ENCODE results near the gene SLC16A10. TPM values are rescaled to one million over a fixed set of nuclear protein-coding genes. Genes with fewer than 3 reads are reported as not detected.

Gene SLC16A10
- total and polyA plus RNA-seq, 2 donors (not counting 3 experiments of a cell fraction or from before 2014, with no cell fraction given) = not detected

GRCh38 chr6:111172563-111172962 is 85.3 kb downstream of the SLC16A10 start:
- Histone ChIP-seq H2AFZ (ENCODE audit: low read depth, low read length) (no peak overlapping the region), H3K9ac (replicated peaks; ENCODE audit: extremely low read depth, insufficient read depth, low read length) (no peak overlapping the region), H3K27me3 (ENCODE audit: control insufficient read depth in 2 of 2, insufficient read depth in 2 of 2, low read length in 2 of 2) (peaks cover 2 to 3% of the 10 kb centered on the region in 2 experiments), H3K4me3 (replicated peaks in 1 of 3; ENCODE audit: insufficient read depth in 1 of 3, low read depth in 1 of 3, low read length in 3 of 3) (no peak overlapping the region), H3K79me2 (ENCODE audit: control insufficient read depth, insufficient read depth, low read length) (no peaks in the 10 kb centered on the region), H3K9me1 (replicated peaks; ENCODE audit: control insufficient read depth, extremely low read depth, insufficient read depth, low read length) (no peaks in the 10 kb centered on the region), H4K20me1 (replicated peaks; ENCODE audit: control insufficient read depth, extremely low read depth, insufficient read depth, low read length) (no peaks in the 10 kb centered on the region), H3K4me2 (ENCODE audit: insufficient read depth, low read length) (no peak overlapping the region), H3K4me1 (ENCODE audit: control insufficient read depth, extremely low read depth, insufficient read depth, low read length) (peaks cover 7% of the 10 kb centered on the region), H3K9me3 (replicated peaks; ENCODE audit: control insufficient read depth, insufficient read depth, low read length) (no peaks in the 10 kb centered on the region), H3K36me3 (ENCODE audit: control insufficient read depth in 2 of 2, extremely low read depth in 1 of 2, insufficient read depth in 2 of 2, low read length in 2 of 2) (no peaks in the 10 kb centered on the region), H3K27ac (ENCODE audit: insufficient read depth, low read depth, low read length) (no peak overlapping the region)
- CTCF ChIA-PET = no interaction called here
- BruUV-seq (replicated peaks) = no TSS peak
- DNase-seq (ENCODE audit: low read depth, low spot score) = no peak
- intact Hi-C loops (cut with micrococcal nuclease) (no loop called here), dilution Hi-C loops (cut with MboI; ENCODE audit: extremely low pct_ligation_motif_present, low sequenced_read_pairs) (no loop called here)
- FAIRE-seq = no peak
- POLR2A ChIA-PET = no interaction called here
- TF ChIP-seq JUN (IDR thresholded peaks at IDR 0.05; ENCODE audit: borderline replicate concordance, insufficient read depth, insufficient read length, low read depth) (no peak), GATA2 (IDR thresholded peaks at IDR 0.05; ENCODE audit: insufficient read depth, insufficient read length, low read depth, low read length) (no peak), POLR2A (IDR thresholded peaks at IDR 0.05; ENCODE audit: low read depth, low read length) (no peak), MAX (IDR thresholded peaks at IDR 0.05; ENCODE audit: insufficient read depth, insufficient read length) (no peak), EZH2 (IDR thresholded peaks at IDR 0.05; ENCODE audit: borderline replicate concordance, low read depth, low read length, severe bottlenecking) (no peak), MYC (IDR thresholded peaks at IDR 0.05; ENCODE audit: low read depth, low read length) (no peak), POLR2AphosphoS5 (IDR thresholded peaks at IDR 0.05; ENCODE audit: insufficient read depth, low read depth, low read length) (no peak)

- no peaks in the 10 kb centered on the region for H3K9me3 ChIP-seq (replicated peaks; ENCODE audit: control insufficient read depth, insufficient read depth, low read length)
- no peak overlapping the region for H3K4me3 ChIP-seq (replicated peaks in 1 of 3; ENCODE audit: insufficient read depth in 1 of 3, low read depth in 1 of 3, low read length in 3 of 3)
- no peak for TF ChIP-seq MAX (IDR thresholded peaks at IDR 0.05; ENCODE audit: insufficient read depth, insufficient read length)
- TF ChIP-seq EZH2 (IDR thresholded peaks at IDR 0.05; ENCODE audit: borderline replicate concordance, low read depth, low read length, severe bottlenecking) = no peak
- no peak for TF ChIP-seq JUN (IDR thresholded peaks at IDR 0.05; ENCODE audit: borderline replicate concordance, insufficient read depth, insufficient read length, low read depth)
- no peak for TF ChIP-seq GATA2 (IDR thresholded peaks at IDR 0.05; ENCODE audit: insufficient read depth, insufficient read length, low read depth, low read length)
- no peak for TF ChIP-seq POLR2A (IDR thresholded peaks at IDR 0.05; ENCODE audit: low read depth, low read length)
- peaks cover 2 to 3% of the 10 kb centered on the region in 2 experiments for H3K27me3 ChIP-seq (ENCODE audit: control insufficient read depth in 2 of 2, insufficient read depth in 2 of 2, low read length in 2 of 2)
- POLR2A ChIA-PET = no interaction called here
- H2AFZ ChIP-seq (ENCODE audit: low read depth, low read length) = no peak overlapping the region
- intact Hi-C loops (cut with micrococcal nuclease) (no loop called here), dilution Hi-C loops (cut with MboI; ENCODE audit: extremely low pct_ligation_motif_present, low sequenced_read_pairs) (no loop called here)
- peaks cover 7% of the 10 kb centered on the region for H3K4me1 ChIP-seq (ENCODE audit: control insufficient read depth, extremely low read depth, insufficient read depth, low read length)
- FAIRE-seq = no peak
- no peaks in the 10 kb centered on the region for H4K20me1 ChIP-seq (replicated peaks; ENCODE audit: control insufficient read depth, extremely low read depth, insufficient read depth, low read length)
- no peaks in the 10 kb centered on the region for H3K79me2 ChIP-seq (ENCODE audit: control insufficient read depth, insufficient read depth, low read length)
- H3K9ac ChIP-seq (replicated peaks; ENCODE audit: extremely low read depth, insufficient read depth, low read length) = no peak overlapping the region
- CTCF ChIA-PET = no interaction called here
- no TSS peak for BruUV-seq (replicated peaks)
- DNase-seq (ENCODE audit: low read depth, low spot score) = no peak
- no peaks in the 10 kb centered on the region for H3K9me1 ChIP-seq (replicated peaks; ENCODE audit: control insufficient read depth, extremely low read depth, insufficient read depth, low read length)
- no peak overlapping the region for H3K4me2 ChIP-seq (ENCODE audit: insufficient read depth, low read length)
- H3K27ac ChIP-seq (ENCODE audit: insufficient read depth, low read depth, low read length) = no peak overlapping the region
- H3K36me3 ChIP-seq (ENCODE audit: control insufficient read depth in 2 of 2, extremely low read depth in 1 of 2, insufficient read depth in 2 of 2, low read length in 2 of 2) = no peaks in the 10 kb centered on the region
These were observed 86.0 kb downstream of the SLC16A10 start for GRCh38 chr6:111173341-111173740.

All from endothelial cell of umbilical vein (primary cell).